Endothelial cell of umbilical vein (primary cell): ENCODE data around the gene SDCBP2.

Source experiments
- EZH2 ChIP-seq: IDR thresholded peaks from 2 replicates; pipeline ENCODE4 v1.6.1; 2012; ENCODE audit warnings: borderline replicate concordance, low read depth, mild to moderate bottlenecking, moderate library complexity, low read length, inconsistent platforms; ENCODE audit not compliant: severe bottlenecking
- FOS ChIP-seq: IDR thresholded peaks from 2 replicates; pipeline ENCODE4 v1.6.1; 2011; ENCODE audit warnings: mild to moderate bottlenecking, low read length, moderate library complexity, borderline replicate concordance; ENCODE audit not compliant: insufficient read depth
- JUN ChIP-seq: IDR thresholded peaks from 2 replicates; pipeline ENCODE4 v1.6.1; 2011; ENCODE audit warnings: borderline replicate concordance, low read depth; ENCODE audit not compliant: insufficient read length, insufficient read depth
- MYC ChIP-seq: IDR thresholded peaks from one replicate; pipeline ENCODE4 v1.6.1; 2011; ENCODE audit warnings: mild to moderate bottlenecking, low read depth, low read length
- POLR2A ChIP-seq: IDR thresholded peaks from 2 replicates; pipeline ENCODE4 v1.6.1; 2012; ENCODE audit warnings: low read depth, mild to moderate bottlenecking, control low read depth, low read length
- POLR2AphosphoS5 ChIP-seq: IDR thresholded peaks from 2 replicates; pipeline ENCODE4 v1.6.1; 2012; ENCODE audit warnings: low read depth, mild to moderate bottlenecking, control low read depth, low read length, moderate library complexity; ENCODE audit not compliant: insufficient read depth
- TF ChIP-seq, protein P1 (sequence below), 2 donors: IDR thresholded peaks; 1 replicate in 1 of 2; 2 replicates in 1 of 2; pipeline ENCODE4 v1.5.1; 2011; ENCODE audit warnings: low read length in 2 of 2, mild to moderate bottlenecking in 2 of 2, moderate library complexity in 2 of 2, control low read depth in 1 of 2, inconsistent platforms in 1 of 2, low read depth in 1 of 2; ENCODE audit not compliant: insufficient read depth in 1 of 2; ENCODE audit errors: extremely low read depth in 1 of 2
- TF ChIP-seq, protein P2 (sequence below): IDR thresholded peaks from 2 replicates; pipeline ENCODE4 v1.6.1; 2011; ENCODE audit not compliant: insufficient read depth, insufficient read length

DNA sequence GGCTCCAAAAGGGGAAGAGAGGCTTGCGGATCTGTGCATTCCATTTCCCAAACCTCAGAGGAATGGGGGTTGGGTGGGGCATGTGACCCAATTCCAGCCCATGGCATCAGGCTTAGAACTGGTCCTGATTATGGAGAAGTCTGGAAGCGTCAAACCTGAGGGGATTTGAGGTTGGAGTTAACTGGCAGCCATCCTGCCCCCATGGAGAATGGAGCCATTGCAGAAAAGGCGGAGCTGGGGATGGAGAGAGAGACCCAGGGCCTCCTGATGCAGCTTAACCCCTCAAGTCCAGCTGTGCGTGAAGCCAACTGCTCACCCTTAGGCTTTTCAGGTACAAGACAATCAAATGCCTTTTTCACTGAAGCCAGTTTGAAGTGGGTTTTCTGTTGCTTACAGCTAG is 9.9 kb upstream of the SDCBP2 start:
- no peak for TF ChIP-seq POLR2A
- no peak for TF ChIP-seq EZH2
- TF ChIP-seq, protein P1, sequence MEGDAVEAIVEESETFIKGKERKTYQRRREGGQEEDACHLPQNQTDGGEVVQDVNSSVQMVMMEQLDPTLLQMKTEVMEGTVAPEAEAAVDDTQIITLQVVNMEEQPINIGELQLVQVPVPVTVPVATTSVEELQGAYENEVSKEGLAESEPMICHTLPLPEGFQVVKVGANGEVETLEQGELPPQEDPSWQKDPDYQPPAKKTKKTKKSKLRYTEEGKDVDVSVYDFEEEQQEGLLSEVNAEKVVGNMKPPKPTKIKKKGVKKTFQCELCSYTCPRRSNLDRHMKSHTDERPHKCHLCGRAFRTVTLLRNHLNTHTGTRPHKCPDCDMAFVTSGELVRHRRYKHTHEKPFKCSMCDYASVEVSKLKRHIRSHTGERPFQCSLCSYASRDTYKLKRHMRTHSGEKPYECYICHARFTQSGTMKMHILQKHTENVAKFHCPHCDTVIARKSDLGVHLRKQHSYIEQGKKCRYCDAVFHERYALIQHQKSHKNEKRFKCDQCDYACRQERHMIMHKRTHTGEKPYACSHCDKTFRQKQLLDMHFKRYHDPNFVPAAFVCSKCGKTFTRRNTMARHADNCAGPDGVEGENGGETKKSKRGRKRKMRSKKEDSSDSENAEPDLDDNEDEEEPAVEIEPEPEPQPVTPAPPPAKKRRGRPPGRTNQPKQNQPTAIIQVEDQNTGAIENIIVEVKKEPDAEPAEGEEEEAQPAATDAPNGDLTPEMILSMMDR (IDR thresholded peaks at IDR 0.05; ENCODE audit: extremely low read depth in 1 of 2, insufficient read depth in 1 of 2, low read depth in 1 of 2, low read length in 2 of 2): no peak
- no peak for TF ChIP-seq JUN
- no peak for TF ChIP-seq POLR2AphosphoS5
- TF ChIP-seq MYC: no peak
- TF ChIP-seq, protein P2, sequence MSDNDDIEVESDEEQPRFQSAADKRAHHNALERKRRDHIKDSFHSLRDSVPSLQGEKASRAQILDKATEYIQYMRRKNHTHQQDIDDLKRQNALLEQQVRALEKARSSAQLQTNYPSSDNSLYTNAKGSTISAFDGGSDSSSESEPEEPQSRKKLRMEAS: no peak
- TF ChIP-seq FOS: no peak
